Psoas muscle (tissue), 8 donors: ENCODE results near the gene POC1A. TPM values are rescaled to one million over a fixed set of nuclear protein-coding genes. Genes with fewer than 3 reads are reported as not detected.

Experiments used
- ATAC-seq, 4 donors: fragments of 200-7000 bp; cut with Tn5 transposase; one replicate each; pipeline ENCODE4 v1.9.1; 2020; ENCODE audit warnings: moderate library complexity in 3 of 4, mild to moderate bottlenecking in 2 of 4
- DNase-seq, 2 donors: peaks; one replicate each; pipeline ENCODE4 v3.0.0-alpha.2; 2020
- H3K27ac ChIP-seq: fragments of 200-600 bp; one replicate; pipeline ENCODE4 v1.8.0; 2022
- H3K27me3 ChIP-seq, 3 donors: fragments of 200-600 bp in 1 of 3; one replicate each; pipeline versions ENCODE4 v1.6.1 to v1.8.0; 2013 to 2022; ENCODE audit warnings: low read length in 2 of 3, mild to moderate bottlenecking in 2 of 3, moderate library complexity in 1 of 3; ENCODE audit not compliant: insufficient read depth in 3 of 3
- H3K36me3 ChIP-seq, 2 donors: fragments of 200-600 bp in 1 of 2; one replicate each; pipeline versions ENCODE4 v1.6.1 to v1.8.0; 2013 to 2022; ENCODE audit warnings: low read depth in 1 of 2, mild to moderate bottlenecking in 1 of 2, moderate library complexity in 1 of 2; ENCODE audit not compliant: insufficient read depth in 1 of 2
- H3K4me1 ChIP-seq: fragments of 200-600 bp; one replicate; pipeline ENCODE4 v1.8.0; 2022
- H3K4me3 ChIP-seq: fragments of 200-600 bp; one replicate; pipeline ENCODE4 v1.8.0; 2022; ENCODE audit warnings: mild to moderate bottlenecking
- H3K9me3 ChIP-seq: fragments of 200-600 bp; one replicate; pipeline ENCODE4 v1.8.0; 2022
- WGBS, 3 donors: extraction: QIAGEN DNeasy Blood & Tissue Kit; methylation state at CpG; one replicate each; pipeline versions ENCODE4 v1.1.6 to v1.1.7; 2013; 5-methylcytosine and 5-hydroxymethylcytosine counted together
- intact Hi-C, 2 donors: fragments of 100-400 bp; cut with DNase I; formaldehyde crosslinking; loops; one replicate each; pipeline versions ENCODE4 v1.11.0 to v1.14.2; 2022
- polyA plus RNA-seq, 3 donors: library from polyadenylated mRNA; stranded (reverse); fragments of 200-250 nt; gene quantifications; one replicate each; pipeline ENCODE4 v1.2.3, GENCODE V29; 2013
- total RNA-seq, 4 donors: library from RNA; stranded (reverse); fragmentation: NEBNext Ultra II Directional in 2 of 4; extraction: Animal tissue kit (Norgen Biotek cat#: 25700) in 2 of 4; gene quantifications; one replicate each; pipeline versions ENCODE4 v1.2.1 to v1.2.4, GENCODE V29; 2021 to 2023
- TF ChIP-seq, protein P1 (sequence below): fragments of 200-600 bp; IDR thresholded peaks from one replicate; pipeline ENCODE4 v1.8.0; 2022; ENCODE audit warnings: antibody characterized with exemption
- donor health status: healthy with polysubstance abuse.
- donor health status: DM: no; HTN: no; CAD: no; lungs with moderate emphysema.
- donor health status: Bipolar disorder and iron deficiency.
- donor health status: healthy.
- donor health status: DM: yes; HTN: yes; CAD: no.
- donor health status: DM: no; HTN: no; CAD: no.
- donor health status: DM: no; HTN: no; CAD: no.
- donor health status: DM: yes; HTN: yes; CAD: no.

POC1A gene
- total and polyA plus RNA-seq, 7 donors = 0.87 to 3.2 (median 1.7) TPM

DNA sequence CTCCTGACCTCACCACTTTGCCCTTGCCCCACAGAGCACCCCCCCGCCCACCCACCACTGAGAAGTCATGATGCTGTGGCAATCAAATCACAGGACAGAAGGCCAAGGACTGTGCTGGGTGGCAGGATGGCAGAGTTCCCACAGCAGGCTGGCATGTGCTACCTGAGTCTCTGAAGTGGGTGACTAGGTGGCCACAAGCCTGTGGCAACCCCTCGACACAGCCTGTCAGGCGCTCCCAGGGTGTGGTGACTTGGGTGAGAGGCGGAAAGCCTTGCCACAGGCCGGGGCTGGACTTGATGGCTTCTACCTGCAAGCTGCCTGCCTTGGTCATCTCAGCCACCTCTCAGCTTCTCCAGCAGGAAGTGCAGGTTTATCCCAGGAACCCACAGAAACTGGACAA, 82.2 kb downstream of the POC1A start:
- Histone ChIP-seq H3K9me3 (no peaks in the 10 kb centered on the region), H3K27me3 (no peaks in the 10 kb centered on the region), H3K27ac (peak overlapping the region; percentile 91), H3K36me3 (no peaks in the 10 kb centered on the region), H3K4me1 (peaks cover 22% of the 10 kb centered on the region), H3K4me3 (no peak overlapping the region)
- TF ChIP-seq, protein P1, sequence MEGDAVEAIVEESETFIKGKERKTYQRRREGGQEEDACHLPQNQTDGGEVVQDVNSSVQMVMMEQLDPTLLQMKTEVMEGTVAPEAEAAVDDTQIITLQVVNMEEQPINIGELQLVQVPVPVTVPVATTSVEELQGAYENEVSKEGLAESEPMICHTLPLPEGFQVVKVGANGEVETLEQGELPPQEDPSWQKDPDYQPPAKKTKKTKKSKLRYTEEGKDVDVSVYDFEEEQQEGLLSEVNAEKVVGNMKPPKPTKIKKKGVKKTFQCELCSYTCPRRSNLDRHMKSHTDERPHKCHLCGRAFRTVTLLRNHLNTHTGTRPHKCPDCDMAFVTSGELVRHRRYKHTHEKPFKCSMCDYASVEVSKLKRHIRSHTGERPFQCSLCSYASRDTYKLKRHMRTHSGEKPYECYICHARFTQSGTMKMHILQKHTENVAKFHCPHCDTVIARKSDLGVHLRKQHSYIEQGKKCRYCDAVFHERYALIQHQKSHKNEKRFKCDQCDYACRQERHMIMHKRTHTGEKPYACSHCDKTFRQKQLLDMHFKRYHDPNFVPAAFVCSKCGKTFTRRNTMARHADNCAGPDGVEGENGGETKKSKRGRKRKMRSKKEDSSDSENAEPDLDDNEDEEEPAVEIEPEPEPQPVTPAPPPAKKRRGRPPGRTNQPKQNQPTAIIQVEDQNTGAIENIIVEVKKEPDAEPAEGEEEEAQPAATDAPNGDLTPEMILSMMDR = no peak
- intact Hi-C loops = loop anchor here in 1 of 2 donors (5.0 kb wide), 2 partner anchors 50 to 65 kb away; no protein-coding TSS in a partner anchor
- ATAC-seq (no peak), DNase-seq (no peak)
- WGBS, 3 donors = 90 to 92% (median 92%) methylated on average over 5 of the region's 5 CpGs

DNA sequence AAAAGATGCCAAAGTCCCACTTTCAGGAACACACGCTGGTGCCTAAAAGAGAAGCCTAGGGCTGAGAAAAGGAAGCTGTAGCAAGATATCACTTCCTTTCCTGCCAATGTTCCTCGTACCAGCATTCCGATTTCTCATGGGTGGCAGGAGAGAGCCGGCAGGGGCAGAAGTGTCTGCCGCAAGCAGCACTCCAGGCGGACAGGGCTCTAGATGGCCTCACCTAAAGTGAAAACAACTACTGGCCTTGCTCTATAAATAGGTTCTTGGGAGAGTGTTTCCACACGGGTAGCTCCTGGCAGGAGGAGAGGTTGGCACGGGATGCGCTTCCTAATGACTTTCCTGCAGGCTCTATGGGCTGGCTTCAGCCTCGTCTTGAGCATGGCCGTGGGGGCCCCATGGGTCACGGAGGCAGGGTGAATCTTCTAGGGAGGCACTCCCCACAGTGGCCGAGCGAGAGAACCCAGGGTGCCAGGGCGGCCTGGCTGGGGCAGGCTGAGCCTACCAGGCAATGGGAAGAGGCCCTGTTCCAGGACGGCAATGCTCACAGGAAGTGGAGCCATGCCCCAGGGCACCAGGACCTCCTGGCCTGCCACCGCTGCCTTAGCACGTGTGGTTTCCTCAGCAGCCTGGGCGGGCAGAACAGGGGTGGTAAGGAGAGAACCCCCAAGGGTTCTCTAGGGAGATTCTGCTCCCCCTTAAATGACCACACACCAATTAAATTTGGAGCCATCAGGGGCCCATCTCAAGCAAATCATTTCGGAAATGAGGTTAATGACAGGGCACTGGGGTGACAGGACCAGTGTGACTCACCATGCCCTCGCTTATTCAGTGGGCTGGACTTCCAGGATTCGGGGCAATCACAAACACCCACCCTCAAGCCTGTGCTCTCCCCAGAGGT, 83.2 kb downstream of the POC1A start:
- 38 to 44% (median 40%) methylated on average over 22 of the region's 22 CpGs for WGBS, 3 donors
- DNase-seq = peak; percentile 55 to 87
- peaks cover 22% of the 10 kb centered on the region for H3K4me1 ChIP-seq

DNA sequence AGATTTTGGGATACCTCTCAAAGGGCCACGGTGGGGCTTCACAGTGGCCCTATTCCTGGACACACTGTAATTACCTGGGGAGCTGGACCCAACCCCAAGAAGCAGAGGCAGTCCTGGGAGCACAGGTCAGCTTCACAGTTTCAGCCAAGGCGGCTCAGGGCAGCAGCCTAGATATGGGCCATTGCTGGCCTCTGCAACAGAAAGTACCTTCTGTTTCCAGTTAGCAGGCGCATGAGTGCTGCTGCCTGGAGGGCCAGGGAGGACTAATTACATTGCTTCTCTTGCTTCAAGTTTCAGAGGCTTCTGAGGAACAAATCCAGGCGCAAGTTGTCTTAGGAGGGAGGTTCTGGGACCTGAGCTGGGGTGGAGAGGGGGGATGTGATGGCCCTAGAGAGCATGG, 84.4 kb downstream of the POC1A start:
- Histone ChIP-seq H3K4me1 (peaks cover 22% of the 10 kb centered on the region), H3K9me3 (no peaks in the 10 kb centered on the region), H3K36me3 (no peaks in the 10 kb centered on the region), H3K27me3 (no peaks in the 10 kb centered on the region), H3K27ac (peak overlapping the region; percentile 91), H3K4me3 (no peak overlapping the region)
- no peak for DNase-seq
- 92 to 97% (median 95%) methylated on average over 4 of the region's 4 CpGs for WGBS, 3 donors
- no peak for ATAC-seq
- intact Hi-C loops = loop anchor here in 1 of 2 donors (5.0 kb wide), 2 partner anchors 52 to 67 kb away; no protein-coding TSS in a partner anchor
- TF ChIP-seq, protein P1 = no peak

More for the DNA sequence above, 83.2 kb downstream of the POC1A start:
- intact Hi-C loops = loop anchor here in 1 of 2 donors (5.0 kb wide), 2 partner anchors 51 to 66 kb away; no protein-coding TSS in a partner anchor
- peak overlapping the region; percentile 91 for H3K27ac ChIP-seq
- H3K9me3 ChIP-seq = no peaks in the 10 kb centered on the region
- H3K36me3 ChIP-seq = no peaks in the 10 kb centered on the region
- H3K4me3 ChIP-seq = peak overlapping the region; percentile 9
- peak; percentile 90 to 97 (median 96) for ATAC-seq
- TF ChIP-seq, protein P1 = peak; percentile 31
- no peaks in the 10 kb centered on the region for H3K27me3 ChIP-seq

DNA sequence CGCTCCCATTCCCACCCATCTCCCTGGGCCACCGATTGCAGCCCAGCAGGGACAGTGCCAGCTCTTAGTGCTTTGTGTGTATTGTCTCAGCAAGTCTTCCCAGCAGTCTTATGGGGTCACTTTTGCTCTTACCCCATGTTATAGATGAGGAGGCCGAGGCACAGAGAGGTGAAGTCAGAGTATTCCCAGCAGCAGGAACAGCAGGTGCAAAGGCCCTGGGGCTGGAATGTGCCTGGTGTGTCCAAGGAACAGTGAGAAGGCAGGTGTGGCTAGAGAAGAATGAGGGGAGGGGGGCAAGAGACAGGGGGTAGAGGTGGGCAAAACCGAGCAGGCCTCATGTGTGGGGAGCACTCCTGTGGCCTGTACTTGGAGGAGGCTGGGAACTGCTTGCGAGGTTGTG, 85.1 kb downstream of the POC1A start:
- 87 to 94% (median 89%) methylated on average over 5 of the region's 5 CpGs for WGBS, 3 donors
- ATAC-seq (no peak), DNase-seq (no peak)
- intact Hi-C loops = no loop called here
- H3K27me3 ChIP-seq = no peaks in the 10 kb centered on the region
- H3K9me3 ChIP-seq = no peaks in the 10 kb centered on the region
- no peak overlapping the region for H3K27ac ChIP-seq
- H3K4me3 ChIP-seq = no peak overlapping the region
- peaks cover 22% of the 10 kb centered on the region for H3K4me1 ChIP-seq
- TF ChIP-seq, protein P1 = no peak
- no peaks in the 10 kb centered on the region for H3K36me3 ChIP-seq
